ENCODE measurements around the gene FRRS1.

The FRRS1 gene

GRCh38 chr1:99674115-99675064 lies 92.0 kb downstream of the FRRS1 start:
- no peak for DNase-seq

GRCh38 chr1:99673315-99673714 lies 93.1 kb downstream of the FRRS1 start:
- DNase-seq, result no peak

- DNase-seq, result peak in 1 of 14 donors; percentile 1
Measured at GRCh38 chr1:99672530-99673213, 93.8 kb downstream of the FRRS1 start.

GRCh38 chr1:99672038-99672437 lies 94.4 kb downstream of the FRRS1 start:
- no peak for DNase-seq

GRCh38 chr1:99670583-99670982 lies 95.9 kb downstream of the FRRS1 start:
- no peak for DNase-seq

- DNase-seq, result no peak
Measured at GRCh38 chr1:99669821-99670220, 96.6 kb downstream of the FRRS1 start.

GRCh38 chr1:99669376-99669775 lies 97.1 kb downstream of the FRRS1 start:
- no peak for DNase-seq

- no peak for DNase-seq
Measured at GRCh38 chr1:99665212-99665611, 101.2 kb downstream of the FRRS1 start.

GRCh38 chr1:99663501-99663900 lies 102.9 kb downstream of the FRRS1 start:
- DNase-seq, result no peak

GRCh38 chr1:99662539-99663080 lies 103.8 kb downstream of the FRRS1 start:
- DNase-seq, result peak in 3 of 14 donors; percentile 8 to 41 (median 9)

GRCh38 chr1:99661780-99662179 lies 104.7 kb downstream of the FRRS1 start:
- DNase-seq, result no peak

- no peak for DNase-seq
Measured at GRCh38 chr1:99660496-99660895, 105.9 kb downstream of the FRRS1 start.

GRCh38 chr1:99659755-99660210 lies 106.7 kb downstream of the FRRS1 start:
- DNase-seq, result peak in 1 of 14 donors; percentile 3

All from C1 segment of cervical spinal cord (tissue), 14 donors.